HG03103 (cell line): ENCODE measurements around the gene POC1A.
"Not testable (repeated sequence)": the region's sequence is repeated elsewhere in the genome, so short reads cannot be mapped to it uniquely, and the experiment has no call there.

Experiments used
- ATAC-seq: cut with Tn5 transposase; IDR thresholded peaks from one replicate; pipeline ENCODE4 v1.9.1; 2021; ENCODE audit warnings: low read depth; ENCODE audit not compliant: unreplicated experiment

Gene POC1A

DNA sequence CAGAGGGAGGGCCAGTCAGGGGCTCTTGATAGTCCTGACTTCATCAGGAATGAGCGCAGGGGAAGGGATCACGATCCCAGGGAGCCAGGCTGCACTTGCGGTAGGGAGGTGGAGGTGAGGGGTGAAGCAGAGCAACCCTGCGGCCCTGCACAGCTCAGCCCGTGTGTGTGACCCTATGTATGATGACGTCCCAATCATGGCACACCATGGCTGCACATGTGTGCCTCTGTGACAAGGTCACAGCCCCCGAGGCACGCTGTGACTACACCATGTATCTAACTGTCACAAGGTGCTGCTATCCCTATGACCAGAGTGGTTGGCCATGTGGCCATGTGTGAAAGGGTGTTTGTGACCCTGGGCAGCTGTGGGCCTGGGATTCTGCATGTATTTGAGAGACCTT is 30.5 kb upstream of the POC1A start:
- no peak for ATAC-seq

DNA sequence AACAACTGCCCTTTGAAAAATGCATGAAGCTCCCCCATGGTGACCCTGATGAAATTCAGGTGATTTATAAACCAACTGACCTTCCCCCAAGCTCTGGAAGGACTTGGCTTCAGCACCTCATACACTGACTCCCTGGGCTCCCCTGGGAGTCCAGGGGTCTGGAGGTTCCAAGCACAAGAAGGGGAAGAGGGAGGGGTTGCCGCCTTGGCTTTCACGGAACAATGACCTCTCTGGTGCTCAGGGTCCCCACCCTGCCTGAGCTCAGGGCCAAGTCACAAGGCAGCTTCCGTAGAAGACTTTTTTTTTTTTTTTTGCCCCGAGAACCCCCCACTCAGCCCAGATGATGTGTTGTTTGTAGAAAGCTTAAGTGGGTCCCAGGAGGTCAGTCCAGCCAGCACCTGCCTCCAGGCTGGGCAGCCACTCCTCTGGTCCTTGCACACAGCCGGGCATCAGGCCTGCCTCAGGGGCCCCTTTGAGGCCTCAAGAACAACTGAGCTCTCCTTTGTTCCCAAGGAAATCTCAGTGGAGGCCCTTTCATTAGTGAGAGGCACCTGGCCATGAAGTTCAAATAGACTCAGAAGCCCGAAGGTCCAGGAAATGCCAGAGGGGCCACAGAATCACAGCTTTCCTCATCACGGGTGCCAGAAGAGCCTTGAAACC is 29.7 kb upstream of the POC1A start:
- ATAC-seq = no peak

GRCh38 chr3:52182691-52183090 is 28.5 kb upstream of the POC1A start:
- ATAC-seq = no peak

DNA sequence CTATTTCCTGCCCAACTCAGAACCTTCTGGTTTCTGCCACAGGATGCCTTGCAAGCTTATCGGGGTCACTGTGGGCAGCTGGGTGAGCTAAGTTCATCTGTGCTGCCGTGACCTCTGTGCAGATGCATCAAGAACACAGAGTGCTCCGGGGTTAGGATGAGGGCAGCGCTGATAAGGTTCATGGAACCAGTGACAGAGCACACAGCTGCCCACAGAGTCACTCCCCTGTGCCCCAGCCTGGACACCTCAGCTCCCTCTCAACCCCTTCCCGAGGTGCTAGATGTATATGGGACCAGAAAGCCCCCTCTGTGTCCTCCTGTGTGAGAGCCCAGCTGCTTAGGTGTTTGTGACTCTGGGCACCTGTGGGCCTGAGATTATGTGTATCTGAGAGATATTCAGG is 28.0 kb upstream of the POC1A start:
- no peak for ATAC-seq

GRCh38 chr3:52181543-52181942 is 27.3 kb upstream of the POC1A start:
- no peak for ATAC-seq

DNA sequence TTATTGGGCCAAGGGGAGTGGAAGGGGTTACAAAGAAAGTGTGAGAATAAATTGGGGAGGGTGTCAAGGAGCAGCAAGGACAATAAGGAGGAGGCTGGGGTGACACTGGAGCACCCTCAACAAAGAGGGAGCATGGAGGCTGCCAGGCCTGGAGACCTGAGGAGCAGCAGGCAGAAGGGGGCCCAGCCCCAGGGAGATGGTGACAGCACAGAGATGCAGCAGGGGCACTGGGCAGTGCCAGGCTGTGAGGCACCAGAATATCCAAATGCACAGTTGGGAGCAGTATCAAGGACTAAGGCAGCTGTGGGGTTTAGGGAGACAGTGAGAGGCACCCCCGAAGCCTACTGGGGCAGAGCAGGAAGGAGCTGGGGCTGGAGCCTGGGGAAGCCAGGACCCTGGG is 24.3 kb upstream of the POC1A start:
- no peak for ATAC-seq

- ATAC-seq = not testable (repeated sequence)
Measured at GRCh38 chr3:52178126-52178525, 23.9 kb upstream of the POC1A start.

- no peak for ATAC-seq
Measured at GRCh38 chr3:52177701-52178042, 23.4 kb upstream of the POC1A start.

GRCh38 chr3:52176951-52177700 is 22.9 kb upstream of the POC1A start:
- no peak for ATAC-seq

GRCh38 chr3:52176180-52176752 is 22.0 kb upstream of the POC1A start:
- no peak for ATAC-seq

GRCh38 chr3:52175416-52176179 is 21.4 kb upstream of the POC1A start:
- ATAC-seq = no peak

DNA sequence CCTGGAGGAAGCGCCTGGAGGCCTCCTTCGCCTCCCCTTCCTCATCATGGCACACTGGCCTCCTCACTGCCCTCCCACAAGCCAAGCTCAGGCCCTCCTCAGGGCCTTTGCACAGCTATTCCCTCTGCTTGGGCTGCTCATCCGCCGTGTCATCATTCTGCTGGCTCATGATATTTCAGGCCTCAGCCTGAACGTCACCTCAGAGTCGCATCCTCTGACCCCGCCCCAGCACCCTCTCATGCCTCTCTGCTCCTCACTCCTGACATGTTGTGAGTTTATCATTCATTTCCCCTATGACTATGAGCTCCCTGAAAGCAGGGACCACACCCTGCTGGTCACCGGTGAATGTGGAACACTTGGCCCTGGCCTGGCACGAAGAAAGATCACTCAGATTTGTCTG is 20.7 kb upstream of the POC1A start:
- ATAC-seq = no peak

DNA sequence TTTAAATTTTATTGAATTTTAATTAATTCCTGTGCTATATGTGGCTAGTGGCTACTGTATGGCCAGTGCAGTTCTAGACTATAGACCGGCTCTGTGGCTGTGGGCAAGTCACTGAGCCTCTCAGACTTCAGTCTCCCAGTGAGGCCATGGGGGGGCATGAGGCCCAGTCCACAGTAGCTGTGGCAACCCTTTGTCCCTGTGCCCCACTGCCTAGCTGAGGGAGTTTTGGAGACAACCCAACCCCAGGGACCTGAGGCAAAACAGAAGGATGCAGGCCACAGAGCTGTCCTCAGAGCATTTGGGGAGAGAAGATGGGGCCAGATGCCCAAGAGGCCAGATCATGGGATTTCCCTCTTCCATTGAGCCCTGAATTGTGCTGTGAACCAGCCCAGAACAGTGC is 18.9 kb upstream of the POC1A start:
- no peak for ATAC-seq

GRCh38 chr3:52172262-52172757 is 18.1 kb upstream of the POC1A start:
- no peak for ATAC-seq

GRCh38 chr3:52171514-52172261 is 17.5 kb upstream of the POC1A start:
- ATAC-seq = no peak

DNA sequence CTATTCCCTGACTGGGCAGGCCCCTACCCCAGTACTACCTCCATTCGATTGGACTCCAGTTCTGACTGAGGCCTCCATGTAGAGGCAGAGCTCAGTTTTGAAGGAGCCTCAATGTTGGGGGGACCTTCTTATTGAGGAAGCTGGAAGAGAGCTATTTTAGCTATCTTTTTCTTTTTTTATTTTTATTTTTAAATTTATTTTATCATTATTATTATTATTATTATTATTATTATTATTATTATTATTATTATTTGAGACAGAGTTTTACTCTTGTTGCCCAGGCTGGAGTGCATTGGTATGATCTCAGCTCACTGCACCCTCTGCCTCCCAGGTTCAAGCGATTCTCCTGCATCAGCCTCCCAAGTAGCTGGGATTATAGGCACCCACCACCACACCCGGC is 16.0 kb upstream of the POC1A start:
- not testable (repeated sequence) for ATAC-seq

DNA sequence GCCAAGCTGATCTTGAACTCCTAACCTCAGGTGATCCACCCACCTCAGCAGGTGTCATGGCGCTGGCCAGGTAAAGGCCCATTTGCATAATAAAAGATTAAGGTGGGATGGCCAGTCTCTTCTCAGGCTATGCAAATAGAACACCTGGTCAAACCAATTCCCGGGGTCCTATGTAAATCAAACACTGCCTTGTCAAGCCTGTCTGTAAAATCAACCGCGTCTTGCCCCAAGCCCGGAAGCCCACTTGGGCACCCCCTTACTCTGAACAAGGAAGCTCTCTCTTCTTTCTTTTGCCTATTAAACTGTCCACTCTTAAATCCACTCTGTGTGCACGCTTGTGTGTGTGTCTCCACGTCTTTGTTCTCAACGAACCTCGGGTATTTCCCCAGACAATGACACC is 13.0 kb upstream of the POC1A start:
- ATAC-seq = no peak

DNA sequence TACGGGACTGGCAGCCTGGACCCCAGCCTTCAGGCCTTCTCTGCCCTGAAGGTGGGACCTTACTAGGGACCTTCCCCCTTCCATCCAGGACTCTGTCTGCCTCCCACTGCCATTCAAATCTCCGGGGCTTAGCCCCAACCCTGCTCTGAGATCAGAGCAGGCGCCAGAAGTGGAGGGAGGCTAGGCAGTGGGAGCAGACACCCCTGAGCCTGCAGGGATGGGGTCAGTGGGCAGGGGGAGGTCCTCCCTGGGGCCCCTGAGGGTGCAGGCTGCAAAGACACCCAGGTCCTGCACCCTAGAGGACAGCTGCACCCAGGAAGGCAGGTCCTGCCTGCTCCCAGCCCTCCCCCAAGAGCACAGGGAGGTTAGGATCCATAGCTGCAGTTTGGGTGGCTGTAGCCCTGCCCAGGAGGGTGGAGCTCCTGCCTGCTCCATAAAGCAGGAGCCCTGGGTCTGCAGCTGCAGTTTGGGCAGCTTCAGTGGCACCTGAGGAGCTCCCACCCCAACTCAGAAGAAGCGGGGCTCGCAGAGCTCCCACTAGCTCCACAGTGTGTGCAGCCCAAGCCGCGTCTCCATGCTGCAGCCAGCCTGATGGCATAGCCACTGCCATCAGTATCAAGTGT is 8.1 kb upstream of the POC1A start:
- no peak for ATAC-seq

- no peak for ATAC-seq
Measured at GRCh38 chr3:52159503-52159902, 5.3 kb upstream of the POC1A start.

- no peak for ATAC-seq
Measured at GRCh38 chr3:52155912-52156311, 1.7 kb upstream of the POC1A start.
